IMR-90 (cell line): ENCODE results near the gene COQ10A.

Experiments used
- BHLHE40 ChIP-seq: fragments of 150-350 bp; IDR thresholded peaks from 2 replicates; pipeline ENCODE4 v1.6.1; 2016; ENCODE audit warnings: mild to moderate bottlenecking, low read depth, low read length
- CEBPB ChIP-seq: IDR thresholded peaks from 2 replicates; pipeline ENCODE4 v1.6.1; 2012; ENCODE audit warnings: low read depth, low read length, improper control_type of control experiment
- MAFK ChIP-seq: IDR thresholded peaks from 2 replicates; pipeline ENCODE4 v1.6.1; 2012; ENCODE audit warnings: low read depth, low read length, improper control_type of control experiment
- MXI1 ChIP-seq: IDR thresholded peaks from 2 replicates; pipeline ENCODE4 v1.6.1; 2012; ENCODE audit warnings: low read depth, mild to moderate bottlenecking, low read length, moderate library complexity, borderline replicate concordance
- POLR2A ChIP-seq: IDR thresholded peaks from 2 replicates; pipeline ENCODE4 v1.6.1; 2012; ENCODE audit warnings: mild to moderate bottlenecking, low read depth, low read length
- RAD21 ChIP-seq: IDR thresholded peaks from 2 replicates; pipeline ENCODE4 v1.6.1; 2012; ENCODE audit warnings: low read length, improper control_type of control experiment
- RCOR1 ChIP-seq: IDR thresholded peaks from 2 replicates; pipeline ENCODE4 v1.6.1; 2012; ENCODE audit warnings: mild to moderate bottlenecking, low read length, improper control_type of control experiment; ENCODE audit not compliant: insufficient replicate concordance
- SMC3 ChIP-seq: fragments of 150-350 bp; IDR thresholded peaks from 2 replicates; pipeline ENCODE4 v1.6.1; 2016; ENCODE audit warnings: low read depth, mild to moderate bottlenecking, antibody characterized with exemption, low read length, moderate library complexity
- TF ChIP-seq, protein P1 (sequence below): conservative IDR thresholded peaks from 2 replicates; pipeline ENCODE4 v1.5.1; 2012; ENCODE audit warnings: mild to moderate bottlenecking, low read depth, low read length, improper control_type of control experiment

DNA sequence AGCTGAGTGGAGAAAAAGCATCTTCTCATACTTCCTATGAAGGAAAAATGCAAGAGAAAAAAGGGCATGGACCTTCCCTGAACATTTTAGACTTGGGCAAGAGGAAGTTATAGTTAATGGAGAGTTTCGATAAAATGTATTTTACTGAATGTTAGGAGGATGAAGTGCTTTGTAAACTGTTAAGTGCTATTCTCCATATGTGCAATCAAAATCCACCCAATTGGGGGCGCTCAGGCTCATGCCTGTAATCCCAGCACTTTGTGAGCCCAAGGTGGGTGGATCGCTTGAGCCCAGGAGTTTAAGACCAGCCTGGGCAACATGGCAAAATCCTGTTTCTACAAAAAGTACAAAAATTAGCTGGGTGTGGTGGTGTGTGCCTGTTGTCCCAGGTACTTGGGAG lies 50.9 kb downstream of the COQ10A start:
- TF ChIP-seq, protein P1, sequence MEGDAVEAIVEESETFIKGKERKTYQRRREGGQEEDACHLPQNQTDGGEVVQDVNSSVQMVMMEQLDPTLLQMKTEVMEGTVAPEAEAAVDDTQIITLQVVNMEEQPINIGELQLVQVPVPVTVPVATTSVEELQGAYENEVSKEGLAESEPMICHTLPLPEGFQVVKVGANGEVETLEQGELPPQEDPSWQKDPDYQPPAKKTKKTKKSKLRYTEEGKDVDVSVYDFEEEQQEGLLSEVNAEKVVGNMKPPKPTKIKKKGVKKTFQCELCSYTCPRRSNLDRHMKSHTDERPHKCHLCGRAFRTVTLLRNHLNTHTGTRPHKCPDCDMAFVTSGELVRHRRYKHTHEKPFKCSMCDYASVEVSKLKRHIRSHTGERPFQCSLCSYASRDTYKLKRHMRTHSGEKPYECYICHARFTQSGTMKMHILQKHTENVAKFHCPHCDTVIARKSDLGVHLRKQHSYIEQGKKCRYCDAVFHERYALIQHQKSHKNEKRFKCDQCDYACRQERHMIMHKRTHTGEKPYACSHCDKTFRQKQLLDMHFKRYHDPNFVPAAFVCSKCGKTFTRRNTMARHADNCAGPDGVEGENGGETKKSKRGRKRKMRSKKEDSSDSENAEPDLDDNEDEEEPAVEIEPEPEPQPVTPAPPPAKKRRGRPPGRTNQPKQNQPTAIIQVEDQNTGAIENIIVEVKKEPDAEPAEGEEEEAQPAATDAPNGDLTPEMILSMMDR, result no peak
- TF ChIP-seq CEBPB, result no peak
- TF ChIP-seq MAFK, result no peak
- TF ChIP-seq RAD21, result no peak
- no peak for TF ChIP-seq MXI1
- no peak for TF ChIP-seq BHLHE40
- no peak for TF ChIP-seq POLR2A
- no peak for TF ChIP-seq RCOR1
- TF ChIP-seq SMC3, result no peak
